HG03342 (cell line): Measurements from ENCODE around the gene TRIM42.

Source experiments
- ATAC-seq: cut with Tn5 transposase; IDR thresholded peaks from one replicate; pipeline ENCODE4 v1.9.1; 2021; ENCODE audit warnings: mild to moderate bottlenecking, moderate library complexity; ENCODE audit not compliant: unreplicated experiment

TRIM42 gene

GRCh38 chr3:140677764-140678163 is at the start of gene TRIM42:
Gene TRIM42 (plus strand): TSS chr3:140678064. CDS start chr3:140678230, 166 bp downstream.
- ATAC-seq, result no peak

GRCh38 chr3:140628606-140629005 is 49.3 kb upstream of the TRIM42 start:
- ATAC-seq, result no peak

GRCh38 chr3:140629357-140630137 is 48.3 kb upstream of the TRIM42 start:
- no peak for ATAC-seq

GRCh38 chr3:140630366-140630765 is 47.5 kb upstream of the TRIM42 start:
- ATAC-seq, result no peak

GRCh38 chr3:140630866-140631265 is 47.0 kb upstream of the TRIM42 start:
- no peak for ATAC-seq

GRCh38 chr3:140635276-140635675 is 42.6 kb upstream of the TRIM42 start:
- ATAC-seq, result no peak

GRCh38 chr3:140636406-140637138 is 41.3 kb upstream of the TRIM42 start:
- ATAC-seq, result no peak

GRCh38 chr3:140651287-140651686 is 26.6 kb upstream of the TRIM42 start:
- no peak for ATAC-seq

- ATAC-seq, result no peak
Measured at GRCh38 chr3:140655678-140656077, 22.2 kb upstream of the TRIM42 start.

GRCh38 chr3:140664111-140664510 is 13.8 kb upstream of the TRIM42 start:
- no peak for ATAC-seq

- no peak for ATAC-seq
Measured at GRCh38 chr3:140682586-140682985, 4.7 kb downstream of the TRIM42 start.

GRCh38 chr3:140686128-140686527 is 8.3 kb downstream of the TRIM42 start:
- ATAC-seq, result no peak

- ATAC-seq, result no peak
Measured at GRCh38 chr3:140686948-140687347, 9.1 kb downstream of the TRIM42 start.

GRCh38 chr3:140695361-140696061 is 17.6 kb downstream of the TRIM42 start:
- no peak for ATAC-seq

GRCh38 chr3:140699516-140700231 is 21.8 kb downstream of the TRIM42 start:
- ATAC-seq, result no peak

GRCh38 chr3:140702281-140702680 is 24.4 kb downstream of the TRIM42 start:
- ATAC-seq, result no peak

- ATAC-seq, result no peak
Measured at GRCh38 chr3:140703496-140703895, 25.6 kb downstream of the TRIM42 start.

- ATAC-seq, result no peak
Measured at GRCh38 chr3:140704733-140705132, 26.9 kb downstream of the TRIM42 start.

GRCh38 chr3:140705954-140706353 is 28.1 kb downstream of the TRIM42 start:
- no peak for ATAC-seq

GRCh38 chr3:140706360-140706759 is 28.5 kb downstream of the TRIM42 start:
- no peak for ATAC-seq

GRCh38 chr3:140708815-140709214 is 31.0 kb downstream of the TRIM42 start:
- no peak for ATAC-seq
